Stimulated activated CD8-positive, alpha-beta memory T cell treated with anti-CD3 and anti-CD28 coated beads, Interleukin-4, amount 100 ng/mL, for 1 hour (primary cell): ENCODE data around the gene ZNF25.
"Not testable (repeated sequence)": the region's sequence is repeated elsewhere in the genome, so short reads cannot be mapped to it uniquely, and the experiment has no call there.

Experiments used
- DNase-seq, 2 donors: peaks; one replicate each; pipeline ENCODE4 v3.0.0-alpha.2; 2020; ENCODE audit warnings: low read depth in 2 of 2, low spot score in 1 of 2

Gene ZNF25

DNA sequence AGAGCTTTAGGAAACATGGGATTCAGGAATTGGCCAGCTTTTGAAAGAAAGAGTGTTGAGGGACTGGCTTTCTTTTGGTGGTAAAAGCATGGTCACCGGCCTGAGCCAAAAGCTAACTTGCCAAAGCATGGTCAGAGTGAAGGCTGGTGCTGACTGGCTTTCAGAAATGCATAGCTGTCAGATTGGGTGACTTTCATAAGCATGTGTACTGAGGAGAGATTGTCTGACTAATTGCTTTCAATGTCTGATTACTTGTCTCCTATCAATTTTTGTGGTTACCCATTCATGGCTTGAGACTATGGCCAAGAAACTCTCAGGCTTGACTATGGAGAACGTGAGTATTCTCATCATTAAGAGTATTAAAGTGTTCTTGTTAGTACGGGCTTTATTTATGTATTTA is 28.2 kb downstream of the ZNF25 start:
- DNase-seq, result no peak

- DNase-seq, result no peak
Observed at GRCh38 chr10:37947526-37947925, 28.9 kb downstream of the ZNF25 start.

GRCh38 chr10:37937864-37938263 is 38.6 kb downstream of the ZNF25 start:
- DNase-seq, result no peak

DNA sequence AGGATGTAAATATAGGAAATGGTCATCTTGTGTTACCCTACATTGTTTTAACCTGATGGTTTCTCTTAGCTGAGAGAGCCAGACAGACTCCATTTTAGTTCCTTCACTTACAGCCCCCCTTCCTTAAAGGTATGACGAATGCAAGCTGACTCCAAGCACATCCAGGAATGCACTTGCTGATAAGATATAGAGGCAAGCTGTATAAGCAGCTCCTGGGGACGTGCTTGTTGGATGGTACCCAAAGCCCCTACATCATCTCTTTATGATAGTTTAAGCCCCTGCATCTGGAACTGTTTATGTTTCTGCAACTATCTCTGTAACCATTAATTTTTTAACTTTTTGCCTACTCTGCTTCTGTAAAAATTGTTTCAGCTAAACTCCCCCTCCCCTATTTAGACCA is 41.7 kb downstream of the ZNF25 start:
- no peak for DNase-seq

- DNase-seq, result no peak
Observed at GRCh38 chr10:37930423-37930822, 46.0 kb downstream of the ZNF25 start.

DNA sequence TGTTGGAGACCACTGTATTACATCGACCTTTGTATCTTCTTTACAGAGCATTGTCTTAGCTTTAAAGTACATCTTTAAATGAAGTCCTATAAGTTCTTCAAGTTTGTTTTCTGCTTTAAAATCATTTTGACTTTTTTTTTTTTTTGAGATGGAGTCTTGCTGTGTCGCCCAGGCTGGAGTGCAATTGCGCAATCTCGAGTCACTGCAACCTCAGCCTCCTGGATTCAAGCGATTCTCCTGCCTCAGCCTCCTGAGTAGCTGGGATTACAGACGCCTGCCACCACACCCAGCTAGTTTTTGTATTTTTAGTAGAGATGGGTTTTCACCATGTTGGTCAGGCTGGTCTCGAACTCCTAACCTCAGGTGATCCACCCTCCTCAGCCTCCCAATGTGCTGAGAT is 68.3 kb downstream of the ZNF25 start:
- DNase-seq, result not testable (repeated sequence)

DNA sequence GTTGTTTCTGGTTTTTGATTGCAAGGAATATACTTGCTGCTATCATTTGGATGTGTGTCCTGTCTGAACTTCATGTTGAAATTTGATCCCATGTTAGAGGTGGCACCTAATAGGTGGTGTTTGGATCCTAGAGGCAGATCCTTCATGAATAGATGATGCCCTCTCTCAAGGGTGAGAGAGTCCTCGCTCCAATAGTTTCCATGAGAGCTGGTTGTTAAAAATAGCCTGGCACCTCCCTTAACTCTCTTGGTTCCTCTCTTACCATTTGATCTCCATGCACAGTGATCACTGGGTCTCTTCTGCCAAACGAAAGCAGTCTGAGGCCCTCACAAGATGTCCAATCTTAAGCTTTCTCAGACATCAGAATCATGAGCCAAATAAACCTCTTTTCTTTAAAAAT is 70.1 kb downstream of the ZNF25 start:
- DNase-seq, result no peak
